Measurements from ENCODE around the gene HLCS. TPM values are rescaled to one million over a fixed set of nuclear protein-coding genes. Genes with fewer than 3 reads are reported as not detected.

Gene HLCS
- total and polyA plus RNA-seq, 2 of the 4 experiments (the other 2 are of a cell fraction): 10.6 to 21.0 TPM

DNA sequence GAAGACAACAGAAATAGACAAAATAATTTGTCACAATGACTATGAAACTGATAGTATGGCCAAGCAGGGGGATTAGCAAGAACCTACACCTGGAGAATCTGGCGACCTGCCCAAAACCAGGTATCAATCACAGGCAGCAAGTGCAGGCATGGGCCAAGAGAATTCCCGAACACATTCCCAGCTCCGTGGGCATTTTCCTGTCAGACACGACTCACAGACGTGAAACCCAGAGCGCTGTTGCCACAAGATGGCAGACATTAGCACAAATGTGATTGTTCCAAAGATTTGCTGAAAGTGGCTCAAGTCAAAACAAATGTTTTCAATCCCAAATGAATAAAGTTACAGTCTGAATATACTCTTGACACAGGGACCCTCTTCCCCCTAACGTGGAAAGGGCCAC lies 36.8 kb downstream of the HLCS start:
- in situ Hi-C loops (cut with MboI; ENCODE audit: low sequenced_read_pairs): loop anchor here (5.0 kb wide), 3 partner anchors 187 to 507 kb away; no protein-coding TSS in a partner anchor
- intact Hi-C loops (cut with micrococcal nuclease): no loop called here

More for the DNA sequence above, 36.8 kb downstream of the HLCS start:
- Histone ChIP-seq H3K4me1 (ENCODE audit: control insufficient read depth, insufficient read depth, low read length) (peaks cover 10% of the 10 kb centered on the region), H3K56ac (ENCODE audit: extremely low read depth, insufficient read depth, low read length) (no peak overlapping the region), H3K9me1 (ENCODE audit: insufficient read depth, low read length) (peaks cover 3% of the 10 kb centered on the region; the same call in 1 of the 2 replicates), H3K18ac (ENCODE audit: low read depth, low read length) (no peak overlapping the region), H2AK5ac (ENCODE audit: low read depth, low read length) (no peak overlapping the region), H2BK15ac (ENCODE audit: low read depth, low read length) (no peak overlapping the region), H3K79me1 (ENCODE audit: low read depth in 1 of 2, low read length in 2 of 2) (peaks cover 0 to 14% of the 10 kb centered on the region in 2 experiments; a peak in 2 of 4 replicates), H2BK20ac (ENCODE audit: low read depth, low read length) (no peak overlapping the region), H2AFZ (replicated peaks; ENCODE audit: low read length, poor library complexity) (no peak overlapping the region), H3K27ac (ENCODE audit: insufficient read depth, low read length) (no peak overlapping the region), H3K4me3 (ENCODE audit: insufficient read depth, low read depth, low read length) (no peak overlapping the region), H3K23ac (ENCODE audit: low read depth, low read length) (no peak overlapping the region), H4K20me1 (ENCODE audit: insufficient read depth, low read length) (peaks cover 3% of the 10 kb centered on the region; the same call in 1 of the 2 replicates), H3K4me2 (ENCODE audit: low read depth, low read length) (no peak overlapping the region), H3K14ac (replicated peaks; ENCODE audit: low read depth, low read length) (no peak overlapping the region), H4K8ac (ENCODE audit: low read depth in 2 of 2, low read length in 2 of 2) (no peak overlapping the region), H2BK120ac (ENCODE audit: low read depth, low read length) (no peak overlapping the region; the same call in 1 of the 2 replicates), H3K27me3 (ENCODE audit: control insufficient read depth, insufficient read depth, low read length) (no peaks in the 10 kb centered on the region), H3K9me3 (ENCODE audit: control insufficient read depth, insufficient read depth, low read length) (no peaks in the 10 kb centered on the region), H4K91ac (ENCODE audit: insufficient read depth, low read depth, low read length) (no peak overlapping the region), H4K5ac (ENCODE audit: low read depth, low read length) (no peak overlapping the region), H3K36me3 (ENCODE audit: control insufficient read depth, insufficient read depth, low read length) (peaks cover 5% of the 10 kb centered on the region), H2AK9ac (replicated peaks; ENCODE audit: low read depth, low read length, poor library complexity) (no peak overlapping the region), H2BK5ac (ENCODE audit: low read depth, low read length, poor library complexity, severe bottlenecking) (no peak overlapping the region), H3K9ac (ENCODE audit: low read depth, low read length) (no peak overlapping the region), H3K4ac (ENCODE audit: low read depth, low read length) (no peak overlapping the region)
- DNase-seq (peak; percentile 49), ATAC-seq (ENCODE audit: low read depth) (no peak)
- ChIA-PET CTCF (interaction anchor here (1.0 to 1.6 kb wide), 3 partner anchors 8 to 17 kb away, joined by 3 to 6 read pairs (median 4); no protein-coding TSS in a partner anchor), POLR2A (ENCODE audit: unreplicated experiment) (no interaction called here)
- no TSS peak for BruUV-seq (replicated peaks)
- dilution Hi-C loops (cut with HindIII; ENCODE audit: low sequenced_read_pairs, unreplicated experiment): no loop called here
- TF ChIP-seq POLR2A (IDR thresholded peaks at IDR 0.05; ENCODE audit: low read depth, low read length) (no peak), MXI1 (IDR thresholded peaks at IDR 0.05; ENCODE audit: borderline replicate concordance, low read depth, low read length) (no peak), MAFK (IDR thresholded peaks at IDR 0.05; ENCODE audit: low read depth, low read length) (no peak), FOS (IDR thresholded peaks at IDR 0.05; ENCODE audit: low read depth, low read length) (no peak), SMC3 (IDR thresholded peaks at IDR 0.05; ENCODE audit: low read depth, low read length) (peak; percentile 22; the same call in 1 of the 2 replicates), RAD21 (IDR thresholded peaks at IDR 0.05; ENCODE audit: low read length) (peak; percentile 26), CEBPB (IDR thresholded peaks at IDR 0.05; ENCODE audit: low read depth, low read length) (no peak)
- TF ChIP-seq, protein P1, sequence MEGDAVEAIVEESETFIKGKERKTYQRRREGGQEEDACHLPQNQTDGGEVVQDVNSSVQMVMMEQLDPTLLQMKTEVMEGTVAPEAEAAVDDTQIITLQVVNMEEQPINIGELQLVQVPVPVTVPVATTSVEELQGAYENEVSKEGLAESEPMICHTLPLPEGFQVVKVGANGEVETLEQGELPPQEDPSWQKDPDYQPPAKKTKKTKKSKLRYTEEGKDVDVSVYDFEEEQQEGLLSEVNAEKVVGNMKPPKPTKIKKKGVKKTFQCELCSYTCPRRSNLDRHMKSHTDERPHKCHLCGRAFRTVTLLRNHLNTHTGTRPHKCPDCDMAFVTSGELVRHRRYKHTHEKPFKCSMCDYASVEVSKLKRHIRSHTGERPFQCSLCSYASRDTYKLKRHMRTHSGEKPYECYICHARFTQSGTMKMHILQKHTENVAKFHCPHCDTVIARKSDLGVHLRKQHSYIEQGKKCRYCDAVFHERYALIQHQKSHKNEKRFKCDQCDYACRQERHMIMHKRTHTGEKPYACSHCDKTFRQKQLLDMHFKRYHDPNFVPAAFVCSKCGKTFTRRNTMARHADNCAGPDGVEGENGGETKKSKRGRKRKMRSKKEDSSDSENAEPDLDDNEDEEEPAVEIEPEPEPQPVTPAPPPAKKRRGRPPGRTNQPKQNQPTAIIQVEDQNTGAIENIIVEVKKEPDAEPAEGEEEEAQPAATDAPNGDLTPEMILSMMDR (conservative IDR thresholded peaks at IDR 0.05; ENCODE audit: low read depth, low read length): peak; percentile 35
- TF ChIP-seq, protein P2, sequence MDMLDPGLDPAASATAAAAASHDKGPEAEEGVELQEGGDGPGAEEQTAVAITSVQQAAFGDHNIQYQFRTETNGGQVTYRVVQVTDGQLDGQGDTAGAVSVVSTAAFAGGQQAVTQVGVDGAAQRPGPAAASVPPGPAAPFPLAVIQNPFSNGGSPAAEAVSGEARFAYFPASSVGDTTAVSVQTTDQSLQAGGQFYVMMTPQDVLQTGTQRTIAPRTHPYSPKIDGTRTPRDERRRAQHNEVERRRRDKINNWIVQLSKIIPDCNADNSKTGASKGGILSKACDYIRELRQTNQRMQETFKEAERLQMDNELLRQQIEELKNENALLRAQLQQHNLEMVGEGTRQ (IDR thresholded peaks at IDR 0.05; ENCODE audit: low read depth, low read length): no peak
- TF ChIP-seq, protein P3, sequence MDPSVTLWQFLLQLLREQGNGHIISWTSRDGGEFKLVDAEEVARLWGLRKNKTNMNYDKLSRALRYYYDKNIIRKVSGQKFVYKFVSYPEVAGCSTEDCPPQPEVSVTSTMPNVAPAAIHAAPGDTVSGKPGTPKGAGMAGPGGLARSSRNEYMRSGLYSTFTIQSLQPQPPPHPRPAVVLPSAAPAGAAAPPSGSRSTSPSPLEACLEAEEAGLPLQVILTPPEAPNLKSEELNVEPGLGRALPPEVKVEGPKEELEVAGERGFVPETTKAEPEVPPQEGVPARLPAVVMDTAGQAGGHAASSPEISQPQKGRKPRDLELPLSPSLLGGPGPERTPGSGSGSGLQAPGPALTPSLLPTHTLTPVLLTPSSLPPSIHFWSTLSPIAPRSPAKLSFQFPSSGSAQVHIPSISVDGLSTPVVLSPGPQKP (IDR thresholded peaks at IDR 0.05; ENCODE audit: borderline replicate concordance, low read depth, low read length): no peak
- WGBS, 2 experiments (ENCODE audit: extremely low coverage in 2 of 2, insufficient read length in 1 of 2): 66% methylated on average over 4 of the region's 7 CpGs; no CpG with 5 or more reads in 1 of the 2 experiments

Data from IMR-90 (cell line).